ENCODE results near the gene ANKFY1.

DNA sequence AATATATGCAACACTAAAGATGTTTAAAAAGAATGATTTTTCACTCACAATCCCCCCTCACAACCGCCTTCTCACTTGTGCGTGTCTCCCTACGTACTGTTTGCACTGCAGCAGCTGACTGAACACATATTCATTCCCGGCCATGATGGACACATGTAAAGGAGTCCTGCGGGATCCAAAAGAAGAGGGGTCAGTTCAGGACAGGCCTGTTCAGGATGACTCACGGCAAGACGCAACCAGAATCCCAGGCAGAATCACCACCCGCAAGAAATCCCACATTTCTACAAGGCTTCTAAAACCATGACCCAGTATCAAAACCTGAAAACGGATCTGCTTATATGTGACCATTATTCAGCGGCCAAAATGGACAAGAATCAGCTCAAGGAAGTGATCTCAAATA, 68.5 kb downstream of the ANKFY1 start:
- TF ChIP-seq ZNF281 (CRISPR knock-in tag; IDR thresholded peaks at IDR 0.05) (no peak), CTCF (IDR thresholded peaks at IDR 0.05) (no peak), FOXK1 (CRISPR knock-in tag; IDR thresholded peaks at IDR 0.05) (no peak), TEAD1 (CRISPR knock-in tag; IDR thresholded peaks at IDR 0.05) (no peak), HMGA2 (CRISPR knock-in tag; IDR thresholded peaks at IDR 0.05) (no peak), ATF2 (CRISPR knock-in tag; IDR thresholded peaks at IDR 0.05; ENCODE audit: borderline replicate concordance, low read depth) (no peak), FOXP1 (CRISPR knock-in tag; IDR thresholded peaks at IDR 0.05; ENCODE audit: borderline replicate concordance) (no peak), CREM (CRISPR knock-in tag; IDR thresholded peaks at IDR 0.05) (no peak)
